Prostate gland (tissue), 2 donors: ENCODE results near the gene DUSP22.
"Not testable (repeated sequence)": the region's sequence is repeated elsewhere in the genome, so short reads cannot be mapped to it uniquely, and the experiment has no call there.

Source experiments
- CTCF ChIP-seq, 4 experiments: fragments of 200-600 bp in 2 of 4; fragments of 450-650 bp in 2 of 4; sonication (generic) in 2 of 4; IDR thresholded peaks; 1 replicate in 3 of 4; 2 replicates in 1 of 4; pipeline ENCODE4 v1.5.1; 2016 to 2019; ENCODE audit warnings: antibody characterized with exemption in 4 of 4, mild to moderate bottlenecking in 2 of 4, moderate library complexity in 2 of 4
- POLR2A ChIP-seq: fragments of 450-650 bp; IDR thresholded peaks from one replicate; pipeline ENCODE4 v1.6.1; 2016; ENCODE audit warnings: antibody characterized with exemption, mild to moderate bottlenecking
- POLR2AphosphoS5 ChIP-seq: sonication (generic); formaldehyde crosslinking; IDR thresholded peaks from one replicate; pipeline ENCODE4 v1.6.1; 2017; ENCODE audit warnings: antibody characterized with exemption

- not testable (repeated sequence) for TF ChIP-seq CTCF (IDR thresholded peaks at IDR 0.05); POLR2AphosphoS5; POLR2A
Measured at GRCh38 chr6:248046-248445, 44.2 kb upstream of the DUSP22 start.
